Measurements from ENCODE around the gene ATL2.
A peak's percentile ranks its signal among the peaks of the same experiment; 100 is the strongest.
"Not testable (repeated sequence)": the region's sequence is repeated elsewhere in the genome, so short reads cannot be mapped to it uniquely, and the experiment has no call there.

The ATL2 gene

DNA sequence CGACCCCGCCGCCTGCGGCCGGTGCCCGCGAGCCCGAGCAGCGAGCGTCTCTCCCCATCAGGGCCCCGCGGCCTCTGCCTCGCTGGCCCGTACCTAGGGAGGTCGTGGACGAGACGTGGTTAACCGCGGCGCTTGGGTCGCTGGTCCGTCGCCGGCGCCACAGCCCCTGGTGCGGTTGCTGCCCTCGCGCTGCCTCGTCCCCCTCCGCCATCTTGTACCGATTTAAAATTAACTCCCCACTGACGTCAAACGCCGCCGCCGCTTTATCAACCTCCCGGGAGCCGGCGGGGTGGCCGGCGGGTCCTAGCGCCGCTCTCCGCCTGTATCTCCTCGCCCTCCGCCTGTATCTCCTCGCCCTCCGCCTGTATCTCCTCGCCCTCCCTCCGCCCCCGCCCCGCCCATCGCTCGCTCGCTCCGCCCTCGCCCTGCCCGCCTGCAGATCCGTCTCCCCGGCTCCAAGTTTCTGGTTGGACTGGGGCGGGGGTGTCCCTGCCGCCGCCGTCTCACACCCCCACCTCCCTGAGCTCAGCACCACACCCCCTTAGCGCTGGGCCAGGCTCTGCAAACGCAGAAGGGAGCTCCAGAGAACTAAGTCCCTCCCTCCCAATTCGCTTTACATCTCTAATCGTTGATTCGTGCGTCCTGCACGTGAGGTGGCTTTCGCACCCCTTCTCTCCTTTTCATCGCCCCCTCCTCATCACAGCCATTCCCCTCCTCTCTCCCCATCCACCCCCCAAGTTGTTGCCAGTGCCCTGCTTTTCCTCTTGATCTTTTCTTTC lies at the start of gene ATL2:
ATL2 (minus strand) TSS at position 224 of the 779 bp plus-strand sequence; CDS start at position 211, 13 bp downstream.
- peak; percentile 91 for DNase-seq

DNA sequence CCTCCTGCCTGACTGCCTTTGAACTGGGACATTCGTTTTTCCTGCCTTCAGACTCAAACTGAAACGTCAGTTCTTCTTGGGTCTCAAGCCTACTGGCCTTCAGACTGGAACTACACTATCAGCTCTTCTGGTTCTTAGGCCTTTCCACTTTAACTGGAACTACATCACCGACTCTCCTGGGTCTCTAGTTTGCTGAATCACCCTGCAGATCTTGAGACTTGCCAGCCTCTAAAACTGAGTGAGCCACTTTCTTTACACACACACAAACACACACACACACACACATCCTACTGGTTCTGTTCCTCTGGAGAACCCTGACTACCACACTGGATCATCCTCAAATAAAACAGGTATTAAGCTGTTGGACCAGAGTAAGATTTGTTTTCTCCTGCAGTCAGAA lies 46.7 kb upstream of the ATL2 start:
- DNase-seq, result no peak

DNA sequence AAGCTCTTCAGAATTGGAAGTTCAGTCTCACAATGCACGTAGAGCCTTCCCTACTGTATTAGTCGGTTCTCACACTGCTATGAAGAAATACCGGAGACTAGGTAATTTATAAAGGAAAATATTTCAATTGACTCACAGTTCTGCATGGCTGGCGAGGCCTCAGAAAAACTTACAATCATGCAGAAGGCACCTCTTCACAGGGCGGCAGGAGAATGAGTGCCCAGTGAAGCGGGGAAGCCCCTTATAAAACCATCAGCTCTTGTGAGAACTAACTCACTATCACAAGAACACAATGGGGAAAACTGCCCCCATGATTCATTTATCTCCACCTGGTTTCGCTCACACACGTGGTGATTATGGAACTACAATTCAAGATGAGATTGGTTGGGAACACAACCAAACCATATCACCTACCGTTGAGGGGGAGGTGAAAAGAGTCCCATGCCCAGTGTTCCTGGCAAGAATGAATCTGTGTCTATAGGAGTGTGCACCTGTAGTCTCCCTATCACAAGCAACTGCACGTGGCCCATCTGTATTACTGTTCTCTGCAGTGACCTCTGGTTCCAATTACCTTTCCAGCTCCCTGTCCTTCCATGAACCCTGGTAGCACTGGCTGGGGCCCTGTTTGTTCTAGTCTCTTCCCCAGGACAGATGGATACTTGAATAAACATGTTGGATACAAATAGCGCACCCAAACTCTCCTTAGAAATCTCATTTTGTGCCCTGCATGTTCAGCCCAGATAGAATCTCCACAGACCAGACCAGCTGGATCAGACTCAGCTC lies 44.4 kb upstream of the ATL2 start:
- no peak for DNase-seq

DNA sequence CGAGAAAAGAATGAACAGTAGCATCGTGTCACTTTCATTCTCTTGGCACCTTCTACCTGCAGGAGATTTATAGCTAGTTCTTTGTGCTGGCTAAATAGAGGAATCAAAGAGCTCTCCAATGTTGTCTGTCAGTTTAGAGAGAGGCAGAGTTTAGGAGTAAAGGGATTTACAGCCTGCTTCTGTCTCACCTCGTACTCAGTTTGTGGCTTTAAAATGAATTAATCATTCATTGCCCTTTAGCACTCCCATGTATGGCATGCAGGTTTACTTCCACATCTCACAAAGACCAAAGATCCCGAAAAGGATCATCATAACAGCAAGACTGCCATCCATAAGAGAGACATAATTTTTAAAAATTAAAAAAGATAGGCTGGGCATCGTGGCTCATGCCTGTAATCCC lies 42.4 kb upstream of the ATL2 start:
- no peak for DNase-seq

DNA sequence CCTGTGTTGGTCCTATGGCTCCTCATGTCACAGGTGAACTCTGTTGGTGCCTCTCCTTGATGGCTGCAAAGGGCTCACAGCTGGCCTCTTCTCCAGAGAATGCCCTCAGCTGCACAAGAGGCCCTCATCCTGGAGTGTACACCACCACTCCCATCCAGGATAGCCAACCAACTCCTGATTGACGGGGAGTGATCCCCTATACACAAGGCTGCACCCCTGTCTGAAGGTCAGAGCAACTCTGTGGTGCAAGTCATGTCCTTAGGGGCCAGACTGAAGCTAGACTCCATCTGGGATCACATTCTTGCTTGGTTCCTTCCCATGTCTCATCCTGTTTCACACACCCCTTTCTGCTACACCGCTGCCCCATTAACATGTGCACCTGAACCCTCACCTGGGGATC lies 41.7 kb upstream of the ATL2 start:
- no peak for DNase-seq

DNA sequence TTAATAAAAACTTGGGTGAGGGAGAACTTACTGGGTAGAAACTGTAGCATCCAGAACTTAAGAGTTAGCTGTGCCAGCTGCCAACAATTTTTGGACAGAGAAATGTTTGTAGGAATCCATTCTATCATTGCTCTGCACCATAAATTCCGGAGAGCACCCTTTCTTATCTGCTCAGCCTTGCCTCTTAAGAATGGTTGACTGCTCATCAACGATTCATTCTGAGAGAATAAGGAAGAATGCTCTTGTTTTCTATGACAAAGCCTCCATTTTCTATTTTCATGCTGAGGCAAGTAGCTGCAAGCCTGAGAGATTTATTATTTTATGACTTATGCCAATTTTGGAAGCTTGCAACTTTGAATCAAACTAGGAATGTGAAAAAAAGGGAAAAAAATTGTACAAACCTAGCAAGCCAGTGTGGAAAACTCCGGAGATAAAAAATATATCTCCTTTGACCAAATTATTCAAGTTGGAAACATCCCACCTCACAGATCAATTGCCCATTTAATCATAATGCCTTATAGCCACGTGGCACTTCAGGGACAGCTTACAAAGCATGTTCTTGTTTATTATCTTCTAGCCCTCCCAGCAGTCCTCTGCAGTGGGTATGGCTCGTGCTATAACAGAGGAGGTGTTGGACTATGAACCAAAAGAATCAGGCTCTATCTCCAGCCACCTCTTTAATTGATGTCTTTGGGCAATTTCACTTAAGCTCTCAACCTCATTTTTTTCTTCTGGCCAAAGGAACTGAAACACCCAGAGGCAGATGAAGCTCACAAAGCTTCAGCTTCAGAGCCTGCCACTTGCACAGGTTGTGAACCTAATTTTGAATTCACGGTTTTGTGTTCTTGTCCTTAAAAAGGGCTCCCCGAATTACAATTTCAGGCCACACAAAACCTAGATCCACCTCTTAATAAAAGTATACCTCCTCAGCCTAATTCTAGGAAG lies 40.9 kb upstream of the ATL2 start:
- no peak for DNase-seq

DNA sequence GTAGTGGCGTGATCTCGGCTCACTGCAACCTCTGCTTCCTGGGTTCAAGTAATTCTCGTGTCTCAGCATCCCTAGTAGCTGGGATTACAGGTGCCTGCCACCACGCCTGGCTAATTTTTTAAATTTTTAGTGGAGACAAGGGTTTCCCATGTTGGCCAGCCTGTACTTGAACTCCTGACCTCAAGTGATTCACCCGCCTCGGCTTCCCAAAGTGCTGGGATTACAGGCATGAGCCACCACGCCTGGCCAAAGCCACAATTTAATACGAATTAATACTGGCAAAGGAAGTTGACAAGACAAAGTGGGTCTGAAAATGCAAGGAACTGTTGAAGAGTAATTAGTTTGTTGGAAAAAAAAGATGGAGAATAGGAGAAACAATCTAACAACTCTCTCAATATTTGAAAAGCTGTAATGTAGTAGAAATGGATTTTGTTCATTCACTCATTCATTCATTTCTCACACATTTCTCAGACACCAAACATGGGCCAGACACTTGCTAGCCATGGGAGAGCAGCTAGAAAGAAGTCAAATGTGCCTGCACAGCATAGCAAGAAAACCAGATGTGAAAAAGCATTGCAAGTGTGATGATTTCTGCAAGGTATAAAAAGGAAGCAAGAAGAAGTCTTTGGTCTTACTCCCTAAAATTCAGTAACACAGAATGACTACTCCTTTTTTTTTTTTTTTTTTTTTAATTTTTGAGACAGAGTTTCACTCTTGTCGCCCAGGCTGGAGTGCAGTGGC lies 39.4 kb upstream of the ATL2 start:
- DNase-seq, result no peak

DNA sequence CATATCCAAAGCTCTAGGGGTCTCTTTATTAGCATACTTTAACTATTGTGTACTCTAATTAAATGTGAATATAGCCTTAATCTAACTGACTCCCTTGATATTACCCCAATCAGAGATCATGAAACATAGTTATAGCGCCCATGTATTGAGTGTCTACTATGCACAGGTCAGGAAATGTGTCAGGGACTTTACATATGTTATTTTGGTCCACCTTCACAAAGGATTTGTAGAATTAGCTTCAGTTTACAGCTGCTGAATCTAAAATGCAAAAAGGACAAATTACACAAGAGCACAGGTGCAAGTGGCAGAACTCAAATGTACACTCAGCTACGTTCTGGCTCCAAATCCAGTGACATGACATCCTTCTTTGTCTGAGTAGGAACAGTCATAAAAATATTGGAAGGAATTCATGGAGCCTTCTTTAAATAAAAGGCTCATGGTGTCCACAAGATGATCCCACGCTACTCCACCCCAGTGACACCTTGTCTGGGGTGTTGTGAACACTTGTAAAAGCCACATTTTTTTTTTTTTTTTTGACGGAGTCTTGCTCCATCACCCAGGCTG lies 38.7 kb upstream of the ATL2 start:
- DNase-seq, result no peak

DNA sequence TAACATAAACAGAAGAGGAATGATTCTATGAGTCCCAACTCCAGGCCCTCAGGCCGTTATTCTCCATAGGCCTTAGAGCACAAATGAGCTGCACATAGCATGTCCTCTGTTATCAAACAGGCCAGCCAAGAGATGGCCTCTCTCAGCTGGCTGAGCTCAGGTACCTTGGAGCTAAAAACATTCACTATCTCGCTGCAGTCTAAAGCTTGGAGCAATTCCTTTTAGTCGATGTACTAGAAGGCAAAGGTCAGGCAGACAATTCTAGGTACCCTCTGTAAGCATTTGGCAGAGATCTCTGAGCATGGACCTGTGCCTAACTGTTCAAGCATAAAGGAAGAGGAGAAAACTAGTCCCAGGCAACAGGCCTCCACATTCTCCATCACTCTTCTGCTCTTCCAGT lies 38.0 kb upstream of the ATL2 start:
- no peak for DNase-seq

DNA sequence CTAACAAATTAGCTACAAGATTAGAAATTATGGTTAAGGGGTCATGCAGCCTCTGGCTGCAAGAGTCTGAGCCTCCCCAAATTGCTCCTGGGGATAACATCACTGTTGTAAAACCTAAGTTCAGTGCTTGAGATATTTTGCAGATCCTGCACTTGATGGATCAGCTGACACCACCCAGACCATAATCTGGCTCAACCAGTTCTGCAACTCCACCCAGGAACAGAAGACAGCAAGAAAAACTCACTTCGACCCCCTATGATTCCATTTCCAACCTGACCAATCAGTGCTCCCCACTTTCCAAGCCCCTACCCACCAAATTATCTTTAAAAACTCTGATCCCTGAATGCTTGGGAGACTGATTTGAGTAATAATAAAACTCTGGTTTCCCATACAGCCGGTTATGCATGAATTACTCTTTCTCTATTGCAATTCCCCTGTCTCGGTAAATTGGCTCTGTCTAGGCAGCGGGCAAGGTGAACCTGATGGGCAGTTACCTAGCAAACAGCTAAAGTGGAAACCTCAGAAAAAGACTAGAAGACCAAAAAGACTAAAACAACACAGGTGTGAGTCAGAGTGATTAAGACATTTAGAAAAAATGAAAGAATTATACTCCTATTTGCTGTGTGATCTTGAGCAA lies 35.3 kb upstream of the ATL2 start:
- DNase-seq, result not testable (repeated sequence)

DNA sequence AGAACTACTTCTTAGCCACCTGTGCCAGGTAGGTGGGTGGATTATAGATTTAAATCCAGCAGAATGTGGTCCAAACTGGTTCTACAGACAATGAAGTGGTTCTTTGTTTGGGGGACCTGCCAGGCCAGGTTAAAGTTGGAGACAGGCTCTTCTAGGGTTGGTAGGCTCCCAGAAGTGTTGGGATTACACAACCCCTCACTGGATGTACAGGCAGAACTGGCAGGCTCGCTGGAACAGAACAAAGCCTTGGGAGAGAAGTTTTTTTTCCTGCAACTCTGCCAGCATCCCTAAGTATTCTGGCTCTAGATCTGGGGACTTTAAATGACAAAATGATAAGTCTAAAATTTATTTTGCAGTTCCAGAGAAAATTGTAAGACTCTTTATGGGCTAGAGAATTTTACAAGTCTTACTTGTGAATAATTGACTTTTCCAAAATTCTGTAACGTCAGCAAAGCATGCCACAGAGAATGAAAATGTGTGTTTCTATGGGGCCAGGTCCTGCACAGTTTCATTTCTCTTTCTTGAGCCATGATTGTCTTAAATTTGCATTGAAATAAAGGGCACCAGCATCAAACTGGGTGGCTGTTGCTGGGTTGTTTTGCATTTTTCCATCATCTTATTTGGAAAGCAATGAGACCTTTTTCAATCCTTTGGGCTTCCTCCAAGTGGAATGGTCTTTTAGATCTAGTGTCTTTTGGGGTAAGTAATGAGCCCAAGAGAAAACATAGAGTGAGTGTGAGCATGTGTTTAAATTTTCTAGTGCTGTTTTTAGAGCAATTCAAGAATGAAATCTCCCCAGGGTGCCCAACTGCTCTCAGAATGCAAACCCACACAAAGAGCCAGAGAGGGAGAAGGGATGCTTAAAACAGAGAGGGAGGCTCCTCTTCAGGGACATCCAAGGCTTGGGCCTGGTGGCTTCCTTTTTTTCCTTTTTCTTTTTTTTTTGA lies 32.4 kb upstream of the ATL2 start:
- DNase-seq, result no peak

DNA sequence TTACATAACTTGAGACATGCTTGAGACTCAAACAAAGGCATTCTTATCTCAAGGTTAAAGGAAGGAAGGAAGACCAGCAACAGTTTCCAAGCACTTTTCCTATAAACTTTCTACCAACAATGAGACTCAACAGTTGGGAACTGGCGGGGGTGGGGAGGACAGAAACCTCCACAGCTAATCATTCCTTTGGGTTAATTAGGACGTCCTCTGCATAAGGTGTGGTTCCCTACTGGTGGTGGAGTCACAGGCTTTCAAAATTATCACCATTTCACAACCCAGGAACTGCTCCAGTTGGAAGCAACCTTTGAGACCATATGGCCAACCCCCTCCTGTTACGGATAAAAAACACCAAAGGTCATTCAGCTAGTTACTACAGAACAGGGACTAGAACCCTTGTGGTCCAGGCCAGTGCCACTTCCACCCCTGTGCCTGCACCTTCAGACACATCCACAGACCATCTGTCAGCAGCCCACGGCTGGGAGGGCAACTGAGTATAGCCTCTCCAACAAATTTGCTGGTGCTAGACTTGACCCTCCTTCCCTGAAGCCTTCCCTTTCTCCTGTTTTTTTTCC lies 30.1 kb upstream of the ATL2 start:
- no peak for DNase-seq

DNA sequence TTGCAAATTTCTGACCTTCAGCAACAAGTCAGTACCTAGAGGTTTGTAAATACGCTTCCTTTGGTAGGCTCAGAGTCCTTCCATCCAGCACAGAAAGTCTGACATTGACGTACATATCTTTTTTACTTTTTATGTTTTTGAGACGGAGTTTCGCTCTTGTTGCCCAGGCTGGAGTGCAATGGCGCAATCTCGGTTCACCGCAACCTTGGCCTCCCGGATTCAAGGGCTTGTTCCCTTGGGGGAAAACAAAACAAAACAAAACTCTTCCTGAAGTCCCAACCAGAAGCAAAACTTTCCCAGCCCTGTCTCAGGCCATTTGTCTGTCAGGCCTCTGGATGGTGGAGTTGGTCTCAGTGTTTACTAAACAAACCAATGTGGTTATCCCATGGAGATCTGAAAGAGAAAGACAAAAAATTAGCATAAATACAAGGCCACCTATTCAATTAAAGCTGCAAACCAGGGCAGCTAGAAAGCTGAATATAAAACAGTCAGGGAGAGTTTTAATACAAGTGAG lies 29.6 kb upstream of the ATL2 start:
- no peak for DNase-seq

DNA sequence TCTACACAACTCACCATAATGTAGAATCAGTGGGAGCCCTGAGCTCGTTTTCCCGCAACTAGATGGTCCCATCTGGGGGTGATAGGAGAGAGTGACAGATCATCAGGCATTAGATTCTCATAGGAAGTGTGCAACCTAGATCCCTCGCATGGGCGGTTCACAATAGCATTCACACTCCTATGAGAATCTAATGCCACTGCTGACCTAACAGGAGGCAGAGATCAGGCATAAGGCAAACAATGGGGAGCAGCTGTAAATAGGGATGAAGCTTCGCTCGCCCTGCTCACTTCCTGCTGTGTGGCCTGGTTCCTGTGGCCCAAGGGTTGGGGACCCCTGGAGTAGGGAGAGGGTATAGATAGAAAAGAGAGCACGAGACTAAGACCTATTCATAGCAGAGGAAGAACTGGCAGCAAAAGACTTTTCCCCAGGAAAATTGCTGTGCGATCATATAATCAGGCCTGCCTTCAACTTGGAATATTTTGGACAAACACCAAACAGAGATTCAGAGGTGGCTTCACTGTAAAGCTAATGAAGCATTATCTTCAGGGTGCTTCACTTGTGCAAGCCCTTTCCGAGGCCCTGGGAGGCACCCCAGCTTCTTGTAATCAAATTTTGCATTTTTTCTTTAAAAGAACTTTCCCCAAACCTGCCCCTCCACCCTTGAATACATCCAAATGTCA lies 29.0 kb upstream of the ATL2 start:
- no peak for DNase-seq

DNA sequence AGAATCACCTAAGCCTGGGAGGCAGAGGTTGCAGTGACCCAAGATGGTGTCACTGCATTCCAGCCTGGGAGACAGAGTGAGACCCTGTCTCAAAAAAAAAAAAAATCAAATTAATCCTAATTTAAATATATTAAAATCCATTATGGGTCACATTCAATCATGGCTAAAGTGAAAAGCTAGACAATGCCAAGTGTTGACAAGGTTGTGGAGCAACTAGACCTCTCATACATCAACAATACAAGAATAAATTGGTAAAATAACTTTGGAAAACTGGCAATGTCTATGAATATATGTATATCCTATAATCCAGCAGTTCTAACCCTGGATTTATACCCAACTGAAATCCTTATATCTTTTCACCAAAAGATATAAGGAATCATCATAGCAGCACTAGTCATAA lies 23.4 kb upstream of the ATL2 start:
- DNase-seq, result no peak

DNA sequence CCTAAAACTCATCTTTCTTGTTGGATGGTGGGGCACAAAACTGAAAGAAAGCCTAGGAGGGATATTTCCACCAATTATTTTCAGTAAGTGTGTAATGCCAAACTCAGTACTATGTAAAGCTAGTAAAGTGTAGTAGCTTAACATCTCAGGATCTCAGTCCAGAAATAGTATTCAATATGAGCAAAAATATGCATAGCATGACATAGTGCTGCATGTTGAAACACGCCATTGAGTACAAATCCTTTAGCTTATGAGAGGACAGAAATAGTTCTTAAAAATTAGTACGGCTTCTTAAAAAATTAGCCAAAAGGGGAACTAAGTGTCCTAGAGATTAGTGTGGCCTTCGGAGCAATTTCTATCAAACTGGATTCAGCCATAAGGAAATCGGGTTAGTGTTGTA lies 21.7 kb upstream of the ATL2 start:
- DNase-seq, result no peak

DNA sequence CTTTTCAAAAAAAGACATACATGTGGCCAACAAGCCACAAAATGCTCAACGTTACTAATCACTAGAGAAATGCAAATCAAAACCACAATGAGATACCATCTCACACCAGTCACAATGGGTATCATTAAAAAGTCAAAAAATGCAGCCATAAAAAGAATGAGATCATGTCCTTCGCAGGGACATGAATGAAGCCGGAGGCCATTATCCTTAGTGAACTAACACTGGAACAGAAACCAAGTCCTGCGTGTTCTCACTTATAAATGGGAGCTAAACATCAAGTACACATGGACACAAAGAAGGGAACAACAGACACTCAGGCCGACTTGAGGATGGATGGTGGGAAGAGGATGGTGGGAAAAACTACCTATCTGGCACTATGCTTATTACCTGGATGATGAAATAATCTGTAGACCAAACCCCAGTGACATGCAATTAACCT lies 17.8 kb upstream of the ATL2 start:
- no peak for DNase-seq

DNA sequence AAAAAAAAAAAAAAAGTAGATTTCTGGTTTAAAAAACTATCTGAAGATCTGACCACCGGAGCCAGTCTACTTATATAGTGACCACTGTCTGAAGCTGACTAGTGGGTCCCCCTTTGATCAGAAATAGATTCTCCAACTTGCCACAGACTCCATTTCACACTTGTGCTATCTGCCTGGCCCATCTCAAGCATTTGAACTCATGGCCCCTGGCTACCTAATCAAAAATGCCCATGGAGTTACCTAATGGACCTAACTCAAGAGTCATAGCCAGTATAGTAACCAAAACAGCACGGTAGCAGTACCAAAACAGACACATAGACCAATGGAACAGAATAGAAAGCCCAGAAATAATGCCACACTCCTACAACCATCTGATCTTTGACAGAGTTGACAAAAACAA lies 17.0 kb upstream of the ATL2 start:
- DNase-seq, result no peak

DNA sequence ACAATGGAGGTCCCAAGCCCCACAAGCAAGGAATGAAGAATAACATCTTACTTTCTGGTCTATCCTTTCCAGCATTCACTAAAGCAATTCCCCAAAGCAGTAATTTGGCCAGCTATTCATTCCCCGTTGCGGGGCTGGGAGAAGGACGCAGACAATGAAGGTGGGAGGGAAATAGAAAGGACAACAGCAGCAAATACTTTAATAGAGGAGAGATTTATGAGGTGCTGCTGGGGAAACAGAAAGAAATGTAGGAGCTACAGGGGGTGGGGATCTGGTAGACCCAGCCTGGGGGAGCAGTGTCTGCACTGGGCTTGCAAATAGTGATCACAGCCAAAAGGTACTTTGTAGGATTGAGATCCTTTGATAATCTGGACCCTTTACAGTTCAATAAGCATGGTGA lies 13.9 kb upstream of the ATL2 start:
- no peak for DNase-seq
